CD4-positive, alpha-beta memory T cell (primary cell): ENCODE measurements around the gene DPM2. TPM values are rescaled to one million over a fixed set of nuclear protein-coding genes. Genes with fewer than 3 reads are reported as not detected.

ENCODE experiments used
- CTCF ChIA-PET: fragments of 350-600 bp; sonication (Branson Sonifier 250); formaldehyde crosslinking; loops from one replicate; lab custom pipeline; 2021; ENCODE audit warnings: inconsistent platforms; ENCODE audit not compliant: partially characterized antibody; lab: Charles Lee
- POLR2A ChIA-PET: fragments of 350-600 bp; sonication (Branson Sonifier 250); formaldehyde crosslinking; loops from one replicate; lab custom pipeline; 2021; ENCODE audit not compliant: partially characterized antibody; lab: Charles Lee
- DNase-seq, 5 donors: peaks; one replicate each; pipeline versions ENCODE4 v3.0.0 to v3.0.0-alpha.2; 2020 to 2022; ENCODE audit warnings: mixed read lengths in 1 of 5
- H3K27ac ChIP-seq: one replicate; pipeline ENCODE4 v1.7.0; 2013; ENCODE audit warnings: low read depth, low read length
- H3K27me3 ChIP-seq: 2 replicates; pipeline ENCODE4 v1.7.0; 2013; ENCODE audit warnings: mild to moderate bottlenecking, low read length, moderate library complexity; ENCODE audit not compliant: insufficient read depth
- H3K36me3 ChIP-seq: 2 replicates; pipeline ENCODE4 v1.7.0; 2013; ENCODE audit warnings: mild to moderate bottlenecking, low read length, moderate library complexity; ENCODE audit not compliant: insufficient read depth
- H3K4me1 ChIP-seq: 2 replicates; pipeline ENCODE4 v1.7.0; 2013; ENCODE audit warnings: mild to moderate bottlenecking, low read length, moderate library complexity; ENCODE audit not compliant: insufficient read depth
- H3K4me3 ChIP-seq, 2 donors: one replicate each; pipeline ENCODE4 v1.7.0; 2013; ENCODE audit warnings: low read length in 2 of 2, mild to moderate bottlenecking in 1 of 2
- H3K9me3 ChIP-seq, 2 donors: one replicate each; pipeline ENCODE4 v1.7.0; 2013; ENCODE audit warnings: low read length in 2 of 2, control low read depth in 1 of 2; ENCODE audit not compliant: control insufficient read depth in 1 of 2
- H3K27ac Mint-ChIP-seq, 7 donors: one replicate each; pipeline ENCODE4 v1.8.0; 2020 to 2021; ENCODE audit warnings: mixed read lengths in 7 of 7, mild to moderate bottlenecking in 6 of 7, inconsistent platforms in 3 of 7, moderate library complexity in 3 of 7
- H3K27me3 Mint-ChIP-seq, 2 donors: one replicate each; pipeline ENCODE4 v1.8.0; 2020 to 2021; ENCODE audit warnings: mixed read lengths in 2 of 2
- H3K36me3 Mint-ChIP-seq, 2 donors: one replicate each; pipeline ENCODE4 v1.8.0; 2020 to 2021; ENCODE audit warnings: mixed read lengths in 2 of 2, inconsistent platforms in 1 of 2, mild to moderate bottlenecking in 1 of 2
- H3K4me1 Mint-ChIP-seq, 4 donors: one replicate each; pipeline ENCODE4 v1.8.0; 2020 to 2021; ENCODE audit warnings: mixed read lengths in 4 of 4, mild to moderate bottlenecking in 1 of 4
- H3K4me3 Mint-ChIP-seq, 8 donors: one replicate each; pipeline ENCODE4 v1.8.0; 2020 to 2021; ENCODE audit warnings: mixed read lengths in 8 of 8, mild to moderate bottlenecking in 7 of 8, moderate library complexity in 6 of 8, inconsistent platforms in 3 of 8
- H3K9me3 Mint-ChIP-seq, 8 donors: one replicate each; pipeline ENCODE4 v1.8.0; 2020 to 2021; ENCODE audit warnings: mixed read lengths in 8 of 8, mild to moderate bottlenecking in 5 of 8, inconsistent platforms in 3 of 8, moderate library complexity in 1 of 8
- intact Hi-C: fragments of 100-400 bp; cut with micrococcal nuclease; formaldehyde crosslinking; loops from one replicate; pipeline ENCODE4 v1.15.1; 2023
- polyA plus RNA-seq, 2 donors: library from polyadenylated mRNA; unstranded; fragments of 300-500 nt; fragmentation: Illumina TruSeq; gene quantifications; one replicate each; pipeline ENCODE4 v1.2.3, GENCODE V29; 2021
- total RNA-seq, 2 experiments: library from RNA; stranded (reverse); gene quantifications; one replicate each; pipeline ENCODE4 v1.2.3, GENCODE V29; 2021

The DPM2 gene
- total and polyA plus RNA-seq, 4 experiments from 2014 or later, result 37.0 to 43.1 (median 40.3) TPM

GRCh38 chr9:127913682-127914081, 24.0 kb downstream of the DPM2 start:
- H3K36me3 ChIP-seq, result no peaks in the 10 kb centered on the region
- Mint-ChIP-seq H3K27me3 (no peaks in the 10 kb centered on the region), H3K36me3 (peaks cover 17 to 32% of the 10 kb centered on the region in 2 donors), H3K4me1 (peaks cover 13 to 63% (median 37%) of the 10 kb centered on the region in 4 donors), H3K4me3 (no peak overlapping the region), H3K9me3 (no peaks in the 10 kb centered on the region), H3K27ac (peak overlapping the region in 1 of 7 donors; percentile 35)
- no peaks in the 10 kb centered on the region for H3K9me3 ChIP-seq
- intact Hi-C loops, result no loop called here
- no peaks in the 10 kb centered on the region for H3K27me3 ChIP-seq
- POLR2A ChIA-PET, result interaction anchor here (5.5 to 6.3 kb wide), 2 partner anchors 9 to 17 kb away, joined by 25 to 87 read pairs; no protein-coding TSS in a partner anchor
- no peak for DNase-seq
- peaks cover 35% of the 10 kb centered on the region for H3K4me1 ChIP-seq
- CTCF ChIA-PET, result interaction anchor here (0.6 to 2.2 kb wide), 5 partner anchors 8 to 305 kb away, joined by 4 to 9 read pairs (median 6); partner anchors contain the start of gene TOR2A
- no peak overlapping the region for H3K4me3 ChIP-seq
- H3K27ac ChIP-seq, result no peak overlapping the region

- Mint-ChIP-seq H3K27ac (peak overlapping the region in 2 of 7 donors; percentile 12 to 62), H3K9me3 (no peaks in the 10 kb centered on the region), H3K27me3 (no peaks in the 10 kb centered on the region), H3K4me3 (no peak overlapping the region), H3K4me1 (peaks cover 11 to 55% (median 32%) of the 10 kb centered on the region in 4 donors), H3K36me3 (peaks cover 17 to 32% of the 10 kb centered on the region in 2 donors)
- no peak overlapping the region for H3K4me3 ChIP-seq
- H3K36me3 ChIP-seq, result no peaks in the 10 kb centered on the region
- ChIA-PET POLR2A (interaction anchor here (5.5 to 6.3 kb wide), 2 partner anchors 9 to 16 kb away, joined by 25 to 87 read pairs; no protein-coding TSS in a partner anchor), CTCF (interaction anchor here (1.1 to 2.2 kb wide), 4 partner anchors 9 to 179 kb away, joined by 3 to 9 read pairs (median 6); partner anchors contain the start of gene TOR2A)
- intact Hi-C loops, result no loop called here
- DNase-seq, result no peak
- peaks cover 34% of the 10 kb centered on the region for H3K4me1 ChIP-seq
- no peak overlapping the region for H3K27ac ChIP-seq
- H3K9me3 ChIP-seq, result no peaks in the 10 kb centered on the region
- H3K27me3 ChIP-seq, result no peaks in the 10 kb centered on the region
Observed at GRCh38 chr9:127912882-127913281, 24.8 kb downstream of the DPM2 start.

- no peaks in the 10 kb centered on the region for H3K9me3 Mint-ChIP-seq
- peaks cover 34% of the 10 kb centered on the region for H3K4me1 ChIP-seq
- H3K27me3 ChIP-seq, result no peaks in the 10 kb centered on the region
- H3K36me3 ChIP-seq, result no peaks in the 10 kb centered on the region
- ChIA-PET CTCF (interaction anchor here (1.1 to 1.8 kb wide), 3 partner anchors 9 to 178 kb away, joined by 3 to 7 read pairs (median 6); partner anchors contain the start of gene TOR2A), POLR2A (interaction anchor here (6.3 kb wide), 1 partner anchor 8 kb away, joined by 87 read pairs; no protein-coding TSS in a partner anchor)
- H3K27ac ChIP-seq, result no peak overlapping the region
- peaks cover 10 to 49% (median 29%) of the 10 kb centered on the region in 4 donors for H3K4me1 Mint-ChIP-seq
- no peak overlapping the region for H3K4me3 ChIP-seq
- H3K27me3 Mint-ChIP-seq, result no peaks in the 10 kb centered on the region
- H3K27ac Mint-ChIP-seq, result peak overlapping the region in 2 of 7 donors; percentile 30 to 42
- H3K4me3 Mint-ChIP-seq, result no peak overlapping the region
- H3K36me3 Mint-ChIP-seq, result peaks cover 17 to 34% of the 10 kb centered on the region in 2 donors
- H3K9me3 ChIP-seq, result no peaks in the 10 kb centered on the region
- DNase-seq, result no peak
- intact Hi-C loops, result no loop called here
Observed at GRCh38 chr9:127912296-127912695, 25.4 kb downstream of the DPM2 start.

GRCh38 chr9:127910613-127911205, 26.9 kb downstream of the DPM2 start:
- Histone ChIP-seq H3K36me3 (no peaks in the 10 kb centered on the region), H3K9me3 (no peaks in the 10 kb centered on the region), H3K27me3 (no peaks in the 10 kb centered on the region), H3K4me1 (peaks cover 38% of the 10 kb centered on the region), H3K4me3 (no peak overlapping the region), H3K27ac (no peak overlapping the region)
- Mint-ChIP-seq H3K27me3 (no peaks in the 10 kb centered on the region), H3K4me1 (peaks cover 11 to 53% (median 29%) of the 10 kb centered on the region in 4 donors), H3K36me3 (peaks cover 17 to 36% of the 10 kb centered on the region in 2 donors), H3K27ac (peak overlapping the region; percentile 67 to 96 (median 82)), H3K4me3 (peak overlapping the region in 1 of 8 donors; percentile 46), H3K9me3 (no peaks in the 10 kb centered on the region)
- ChIA-PET CTCF (interaction anchor here (0.6 to 2.5 kb wide), 9 partner anchors 16 to 195 kb away, joined by 3 to 11 read pairs (median 3); partner anchors contain the start of genes PTRH1, TOR2A and TTC16), POLR2A (interaction anchor here (1.2 to 2.1 kb wide), 4 partner anchors 12 to 176 kb away, joined by 3 to 7 read pairs (median 5); partner anchors contain the start of genes CDK9 and TOR2A)
- DNase-seq, result no peak
- intact Hi-C loops, result loop anchor here (1.0 kb wide), 1 partner anchor 175 kb away; the partner anchor contains the start of gene TOR2A

GRCh38 chr9:127909839-127910273, 27.8 kb downstream of the DPM2 start:
- intact Hi-C loops, result loop anchor here (1.0 kb wide), 1 partner anchor 175 kb away; the partner anchor contains the start of gene TOR2A
- ChIA-PET CTCF (interaction anchor here (0.8 to 2.5 kb wide), 12 partner anchors 15 to 175 kb away, joined by 3 to 11 read pairs (median 4); partner anchors contain the start of genes CDK9 and TOR2A), POLR2A (interaction anchor here (0.6 to 2.1 kb wide), 5 partner anchors 11 to 175 kb away, joined by 3 to 7 read pairs (median 4); partner anchors contain the start of genes CDK9 and TOR2A)
- peaks cover 15 to 50% (median 29%) of the 10 kb centered on the region in 4 donors for H3K4me1 Mint-ChIP-seq
- H3K9me3 Mint-ChIP-seq, result no peaks in the 10 kb centered on the region
- DNase-seq, result no peak
- Histone ChIP-seq H3K4me3 (no peak overlapping the region), H3K36me3 (no peaks in the 10 kb centered on the region), H3K27me3 (no peaks in the 10 kb centered on the region), H3K4me1 (peaks cover 38% of the 10 kb centered on the region), H3K9me3 (no peaks in the 10 kb centered on the region), H3K27ac (peak overlapping the region; percentile 25)
- H3K4me3 Mint-ChIP-seq, result no peak overlapping the region
- H3K36me3 Mint-ChIP-seq, result peaks cover 17 to 38% of the 10 kb centered on the region in 2 donors
- H3K27ac Mint-ChIP-seq, result peak overlapping the region in 6 of 7 donors; percentile 42 to 78 (median 62)
- no peaks in the 10 kb centered on the region for H3K27me3 Mint-ChIP-seq

DNA sequence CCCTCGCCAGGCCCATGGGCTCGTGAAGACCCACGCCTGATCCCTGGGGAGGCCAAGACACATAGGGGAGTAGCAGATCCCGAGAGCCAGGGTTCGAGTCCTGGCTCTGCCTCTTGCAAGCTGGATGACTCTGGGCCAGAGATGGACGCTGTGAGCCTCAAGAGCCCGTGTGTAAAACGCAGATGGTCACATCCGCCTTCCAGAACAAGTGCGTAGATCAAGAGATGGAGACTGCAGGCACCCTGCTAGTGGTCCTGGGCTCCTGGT, 29.1 kb downstream of the DPM2 start:
- peaks cover 17 to 44% of the 10 kb centered on the region in 2 donors for H3K36me3 Mint-ChIP-seq
- POLR2A ChIA-PET, result no interaction called here
- no peaks in the 10 kb centered on the region for H3K9me3 Mint-ChIP-seq
- no peaks in the 10 kb centered on the region for H3K36me3 ChIP-seq
- no peak overlapping the region for H3K4me3 ChIP-seq
- CTCF ChIA-PET, result interaction anchor here (1.8 kb wide), 1 partner anchor 13 kb away, joined by 5 read pairs; no protein-coding TSS in a partner anchor
- peaks cover 17 to 51% (median 33%) of the 10 kb centered on the region in 4 donors for H3K4me1 Mint-ChIP-seq
- H3K9me3 ChIP-seq, result no peaks in the 10 kb centered on the region
- peaks cover 51% of the 10 kb centered on the region for H3K4me1 ChIP-seq
- DNase-seq, result no peak
- no peaks in the 10 kb centered on the region for H3K27me3 Mint-ChIP-seq
- peak overlapping the region in 2 of 7 donors; percentile 15 to 42 for H3K27ac Mint-ChIP-seq
- intact Hi-C loops, result no loop called here
- peak overlapping the region; percentile 15 for H3K27ac ChIP-seq
- no peaks in the 10 kb centered on the region for H3K27me3 ChIP-seq
- H3K4me3 Mint-ChIP-seq, result no peak overlapping the region
